AG09309 (cell line): ENCODE results near the gene GLO1.

Experiments
- DNase-seq: peaks from one replicate; pipeline ENCODE4 v3.0.0-alpha.2; 2010; ENCODE audit warnings: low read depth
- H3K4me3 ChIP-seq: 2 replicates; pipeline ENCODE4 v1.5.1; 2011; ENCODE audit warnings: mild to moderate bottlenecking, low read depth, low read length, moderate library complexity; ENCODE audit not compliant: control insufficient read depth
- CTCF ChIP-seq: IDR thresholded peaks from 2 replicates; pipeline ENCODE4 v1.5.1; 2011; ENCODE audit warnings: mild to moderate bottlenecking, low read depth, low read length, inconsistent platforms; ENCODE audit not compliant: insufficient read depth, control insufficient read depth; ENCODE audit errors: missing control alignments

GLO1 gene

GRCh38 chr6:38696345-38696744 lies 6.6 kb downstream of the GLO1 start:
- no peak for TF ChIP-seq CTCF
- H3K4me3 ChIP-seq, result no peak overlapping the region
- no peak for DNase-seq

- no peak for TF ChIP-seq CTCF
- no peak for DNase-seq
- H3K4me3 ChIP-seq, result no peak overlapping the region
Measured at GRCh38 chr6:38695933-38696332, 7.0 kb downstream of the GLO1 start.

GRCh38 chr6:38695227-38695900 lies 7.6 kb downstream of the GLO1 start:
- TF ChIP-seq CTCF, result no peak
- H3K4me3 ChIP-seq, result no peak overlapping the region
- DNase-seq, result no peak

GRCh38 chr6:38688579-38689087 lies 14.3 kb downstream of the GLO1 start:
- no peak for TF ChIP-seq CTCF
- H3K4me3 ChIP-seq, result no peak overlapping the region
- no peak for DNase-seq

GRCh38 chr6:38687549-38687948 lies 15.4 kb downstream of the GLO1 start:
- DNase-seq, result no peak
- TF ChIP-seq CTCF, result no peak
- H3K4me3 ChIP-seq, result no peak overlapping the region

- DNase-seq, result no peak
- no peak for TF ChIP-seq CTCF
- no peak overlapping the region for H3K4me3 ChIP-seq
Measured at GRCh38 chr6:38687043-38687353, 15.9 kb downstream of the GLO1 start.
